Measurements from ENCODE around the gene PREX1. TPM values are rescaled to one million over a fixed set of nuclear protein-coding genes. Genes with fewer than 3 reads are reported as not detected.

The PREX1 gene
- total RNA-seq, 2 experiments from 2014 or later = 20.7 to 25.3 TPM

DNA sequence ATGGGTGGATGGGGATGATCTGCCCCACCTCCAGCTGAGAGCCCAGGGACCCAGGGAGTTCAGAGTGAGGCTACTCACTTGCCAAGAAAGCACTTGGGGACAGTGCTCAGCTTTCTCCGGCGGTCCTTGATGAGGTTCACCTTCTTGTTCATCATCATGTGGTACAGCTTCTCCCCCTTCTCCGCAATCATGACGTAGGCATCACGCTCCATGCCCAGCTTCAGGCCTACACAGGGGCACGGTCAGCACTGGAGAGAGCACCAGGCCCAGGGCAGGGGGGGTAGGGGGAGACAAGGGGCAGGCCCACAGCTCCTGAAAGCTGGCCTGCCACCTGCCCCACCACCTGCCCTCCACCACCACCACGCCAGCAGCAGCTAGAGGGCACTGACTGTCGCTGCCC lies 139.2 kb downstream of the PREX1 start:
- no peaks in the 10 kb centered on the region for H4K20me1 ChIP-seq (ENCODE audit: insufficient read depth, low read length)
- no peak overlapping the region for H3K4me3 ChIP-seq (ENCODE audit: low read depth, low read length, poor library complexity, severe bottlenecking)
- POLR2A ChIA-PET = interaction anchor here (0.6 kb wide), 1 partner anchor 16 kb away, joined by 3 read pairs; no protein-coding TSS in a partner anchor
- H3K4me2 ChIP-seq (ENCODE audit: low read length) = no peak overlapping the region
- H3K79me2 ChIP-seq (ENCODE audit: insufficient read depth, low read depth, low read length) = no peaks in the 10 kb centered on the region
- intact Hi-C loops (cut with micrococcal nuclease; ENCODE audit: unreplicated experiment) = no loop called here
- TF ChIP-seq, protein P1, sequence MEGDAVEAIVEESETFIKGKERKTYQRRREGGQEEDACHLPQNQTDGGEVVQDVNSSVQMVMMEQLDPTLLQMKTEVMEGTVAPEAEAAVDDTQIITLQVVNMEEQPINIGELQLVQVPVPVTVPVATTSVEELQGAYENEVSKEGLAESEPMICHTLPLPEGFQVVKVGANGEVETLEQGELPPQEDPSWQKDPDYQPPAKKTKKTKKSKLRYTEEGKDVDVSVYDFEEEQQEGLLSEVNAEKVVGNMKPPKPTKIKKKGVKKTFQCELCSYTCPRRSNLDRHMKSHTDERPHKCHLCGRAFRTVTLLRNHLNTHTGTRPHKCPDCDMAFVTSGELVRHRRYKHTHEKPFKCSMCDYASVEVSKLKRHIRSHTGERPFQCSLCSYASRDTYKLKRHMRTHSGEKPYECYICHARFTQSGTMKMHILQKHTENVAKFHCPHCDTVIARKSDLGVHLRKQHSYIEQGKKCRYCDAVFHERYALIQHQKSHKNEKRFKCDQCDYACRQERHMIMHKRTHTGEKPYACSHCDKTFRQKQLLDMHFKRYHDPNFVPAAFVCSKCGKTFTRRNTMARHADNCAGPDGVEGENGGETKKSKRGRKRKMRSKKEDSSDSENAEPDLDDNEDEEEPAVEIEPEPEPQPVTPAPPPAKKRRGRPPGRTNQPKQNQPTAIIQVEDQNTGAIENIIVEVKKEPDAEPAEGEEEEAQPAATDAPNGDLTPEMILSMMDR (conservative IDR thresholded peaks at IDR 0.05; ENCODE audit: low read length) = no peak
- TF ChIP-seq EZH2phosphoT487 (IDR thresholded peaks at IDR 0.05; ENCODE audit: borderline replicate concordance, low read depth, low read length) = no peak
- no peaks in the 10 kb centered on the region for H3K9me2 ChIP-seq (ENCODE audit: insufficient read depth, low read length)
- CTCF ChIA-PET (ENCODE audit: unreplicated experiment) = no interaction called here
- BruUV-seq (replicated peaks) = no TSS peak
- H2AFZ ChIP-seq (ENCODE audit: low read length) = no peak overlapping the region
- no peak for DNase-seq (ENCODE audit: low spot score)
- no peaks in the 10 kb centered on the region for H3K4me1 ChIP-seq (ENCODE audit: insufficient read depth, low read length, poor library complexity, severe bottlenecking)
- no peak overlapping the region for H3K27ac ChIP-seq (ENCODE audit: low read depth, low read length, poor library complexity, severe bottlenecking)
- H3K9me3 ChIP-seq (ENCODE audit: low read length) = no peaks in the 10 kb centered on the region
- H3K36me3 ChIP-seq (ENCODE audit: insufficient read depth, low read length) = peaks cover 6% of the 10 kb centered on the region; the same call in 1 of the 2 replicates

DNA sequence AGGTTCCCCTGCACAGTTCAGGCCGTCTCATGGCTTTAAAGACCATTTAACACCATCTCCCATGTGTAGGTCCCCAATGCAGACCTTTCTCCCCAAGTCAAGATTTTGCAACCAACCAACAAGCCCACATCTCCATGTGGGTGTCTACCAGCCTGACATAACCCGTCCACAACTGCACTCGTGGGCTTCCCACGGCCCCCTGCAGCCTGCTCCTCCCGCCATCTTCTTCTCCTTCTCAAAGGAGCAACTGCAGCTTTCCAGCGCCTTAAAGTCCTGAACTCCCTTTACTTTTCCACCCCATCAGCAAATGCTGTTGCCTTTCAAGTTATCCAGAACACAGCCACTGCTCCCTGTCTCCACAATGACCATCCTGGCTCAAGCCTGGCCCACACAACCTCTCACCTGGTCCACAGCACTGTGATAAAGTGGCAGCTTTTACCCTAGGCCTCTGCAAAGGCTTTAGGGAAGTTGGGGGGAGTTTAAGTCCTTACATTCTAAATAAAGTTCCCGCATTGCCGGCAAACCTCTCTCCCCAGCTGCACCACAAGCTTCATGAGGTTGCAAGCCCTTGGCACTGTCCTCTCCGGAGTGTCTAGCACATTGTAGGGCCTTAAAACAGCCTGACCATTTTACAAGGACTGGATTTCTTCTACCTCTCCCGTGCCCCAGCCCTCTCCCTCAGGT lies 140.5 kb downstream of the PREX1 start:
- TF ChIP-seq, protein P1 (conservative IDR thresholded peaks at IDR 0.05; ENCODE audit: low read length) = no peak
- no peak for TF ChIP-seq EZH2phosphoT487 (IDR thresholded peaks at IDR 0.05; ENCODE audit: borderline replicate concordance, low read depth, low read length)
- Histone ChIP-seq H3K9me2 (ENCODE audit: insufficient read depth, low read length) (no peaks in the 10 kb centered on the region), H3K27ac (ENCODE audit: low read depth, low read length, poor library complexity, severe bottlenecking) (no peak overlapping the region), H3K79me2 (ENCODE audit: insufficient read depth, low read depth, low read length) (no peaks in the 10 kb centered on the region), H2AFZ (ENCODE audit: low read length) (no peak overlapping the region), H3K4me1 (ENCODE audit: insufficient read depth, low read length, poor library complexity, severe bottlenecking) (no peaks in the 10 kb centered on the region), H3K9me3 (ENCODE audit: low read length) (no peaks in the 10 kb centered on the region), H4K20me1 (ENCODE audit: insufficient read depth, low read length) (no peaks in the 10 kb centered on the region), H3K36me3 (ENCODE audit: insufficient read depth, low read length) (peaks cover 6% of the 10 kb centered on the region; the same call in 1 of the 2 replicates), H3K4me2 (ENCODE audit: low read length) (no peak overlapping the region), H3K4me3 (ENCODE audit: low read depth, low read length, poor library complexity, severe bottlenecking) (no peak overlapping the region)
- DNase-seq (ENCODE audit: low spot score) = no peak
- POLR2A ChIA-PET = no interaction called here
- BruUV-seq (replicated peaks) = no TSS peak
- intact Hi-C loops (cut with micrococcal nuclease; ENCODE audit: unreplicated experiment) = no loop called here
- CTCF ChIA-PET (ENCODE audit: unreplicated experiment) = no interaction called here

Data from OCI-LY7 (cell line).